ES-I3 (cell line): ENCODE measurements around the gene NKAPD1.

ENCODE experiments used
- H3K36me3 ChIP-seq: 2 replicates; pipeline ENCODE4 v1.6.1; 2013; ENCODE audit warnings: mild to moderate bottlenecking, low read length, control low read depth, moderate library complexity; ENCODE audit not compliant: insufficient read depth
- H3K4me1 ChIP-seq: 2 replicates; pipeline ENCODE4 v1.6.1; 2013; ENCODE audit warnings: mild to moderate bottlenecking, control low read depth, low read length; ENCODE audit not compliant: insufficient read depth
- H3K9ac ChIP-seq: 2 replicates; pipeline ENCODE4 v1.6.1; 2013; ENCODE audit warnings: low read depth, mild to moderate bottlenecking, low read length, moderate library complexity
- H3K9me3 ChIP-seq: 2 replicates; pipeline ENCODE4 v1.6.1; 2013; ENCODE audit warnings: mild to moderate bottlenecking, low read length, moderate library complexity; ENCODE audit not compliant: control insufficient read depth, insufficient read depth

The NKAPD1 gene

GRCh38 chr11:112106070-112106469, 32.0 kb downstream of the NKAPD1 start:
- Histone ChIP-seq H3K9ac (no peak overlapping the region), H3K9me3 (no peaks in the 10 kb centered on the region), H3K4me1 (no peaks in the 10 kb centered on the region), H3K36me3 (no peaks in the 10 kb centered on the region)

GRCh38 chr11:112113539-112114457, 39.7 kb downstream of the NKAPD1 start:
- H3K4me1 ChIP-seq: no peaks in the 10 kb centered on the region
- H3K9ac ChIP-seq: no peak overlapping the region
- no peaks in the 10 kb centered on the region for H3K9me3 ChIP-seq
- no peaks in the 10 kb centered on the region for H3K36me3 ChIP-seq

DNA sequence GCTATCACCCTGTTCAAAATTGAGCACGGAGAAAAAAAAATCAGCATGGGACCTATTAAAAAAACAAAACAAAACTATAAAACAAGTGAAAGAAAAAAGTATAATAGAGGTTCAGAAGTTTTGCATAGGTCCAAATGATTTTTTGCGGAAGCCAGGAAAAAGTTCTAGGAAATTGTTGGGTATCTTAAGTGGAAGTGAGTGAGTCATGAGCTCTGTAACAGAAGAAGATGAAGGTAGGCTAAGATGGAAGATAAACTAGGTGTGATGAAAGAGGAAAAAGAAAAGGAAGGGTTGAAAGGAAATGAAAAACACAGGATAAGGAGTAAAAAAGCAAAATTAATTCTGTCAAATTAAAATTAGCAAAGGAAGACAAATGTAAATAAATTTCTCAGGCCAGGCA, 40.4 kb downstream of the NKAPD1 start:
- Histone ChIP-seq H3K4me1 (no peaks in the 10 kb centered on the region), H3K9me3 (no peaks in the 10 kb centered on the region), H3K9ac (no peak overlapping the region), H3K36me3 (no peaks in the 10 kb centered on the region)

GRCh38 chr11:112115386-112115785, 41.3 kb downstream of the NKAPD1 start:
- Histone ChIP-seq H3K9me3 (no peaks in the 10 kb centered on the region), H3K9ac (no peak overlapping the region), H3K36me3 (no peaks in the 10 kb centered on the region), H3K4me1 (no peaks in the 10 kb centered on the region)

- H3K4me1 ChIP-seq: no peaks in the 10 kb centered on the region
- no peaks in the 10 kb centered on the region for H3K9me3 ChIP-seq
- H3K9ac ChIP-seq: no peak overlapping the region
- no peaks in the 10 kb centered on the region for H3K36me3 ChIP-seq
Measured at GRCh38 chr11:112118176-112118575, 44.1 kb downstream of the NKAPD1 start.

DNA sequence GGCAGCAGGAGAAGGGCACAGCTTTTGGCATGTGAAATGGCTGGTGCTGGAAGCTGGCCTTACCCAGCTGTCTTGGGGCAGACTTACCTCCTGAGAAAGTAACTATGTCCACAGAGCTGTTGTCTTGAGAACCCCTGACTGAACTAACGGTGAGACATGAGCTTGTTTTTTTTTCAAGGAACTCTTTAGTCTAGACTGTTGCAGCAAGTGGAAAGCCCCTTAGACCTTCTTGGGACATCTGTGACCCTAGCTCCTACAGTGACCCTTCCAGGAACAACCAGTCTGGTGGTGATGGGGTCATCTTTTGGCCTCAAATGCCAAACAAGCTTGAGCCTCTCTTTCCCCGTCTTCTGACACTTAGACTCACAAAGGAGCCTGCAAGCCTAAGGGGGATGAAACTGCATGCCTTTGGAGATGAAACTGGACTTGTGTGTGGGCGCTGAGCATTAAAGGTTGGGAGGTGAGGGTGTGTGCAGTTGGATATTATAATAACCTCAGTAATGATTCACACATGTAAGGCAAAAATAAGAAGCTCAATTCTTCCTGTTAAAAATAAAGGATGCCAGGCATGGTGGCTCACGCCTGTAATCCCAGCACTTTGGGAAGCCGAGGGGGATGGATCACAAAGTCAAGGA, 48.0 kb downstream of the NKAPD1 start:
- Histone ChIP-seq H3K9ac (no peak overlapping the region), H3K36me3 (no peaks in the 10 kb centered on the region), H3K4me1 (no peaks in the 10 kb centered on the region), H3K9me3 (no peaks in the 10 kb centered on the region)

GRCh38 chr11:112123129-112123528, 49.0 kb downstream of the NKAPD1 start:
- Histone ChIP-seq H3K36me3 (no peaks in the 10 kb centered on the region), H3K9ac (no peak overlapping the region), H3K9me3 (no peaks in the 10 kb centered on the region), H3K4me1 (no peaks in the 10 kb centered on the region)

- Histone ChIP-seq H3K4me1 (no peaks in the 10 kb centered on the region), H3K9me3 (no peaks in the 10 kb centered on the region), H3K9ac (no peak overlapping the region), H3K36me3 (no peaks in the 10 kb centered on the region)
Measured at GRCh38 chr11:112127056-112127455, 53.0 kb downstream of the NKAPD1 start.

GRCh38 chr11:112128483-112129121, 54.5 kb downstream of the NKAPD1 start:
- no peak overlapping the region for H3K9ac ChIP-seq
- H3K36me3 ChIP-seq: no peaks in the 10 kb centered on the region
- no peaks in the 10 kb centered on the region for H3K4me1 ChIP-seq
- H3K9me3 ChIP-seq: no peaks in the 10 kb centered on the region

- H3K9me3 ChIP-seq: no peaks in the 10 kb centered on the region
- H3K9ac ChIP-seq: no peak overlapping the region
- H3K4me1 ChIP-seq: no peaks in the 10 kb centered on the region
- H3K36me3 ChIP-seq: no peaks in the 10 kb centered on the region
Measured at GRCh38 chr11:112129656-112130055, 55.6 kb downstream of the NKAPD1 start.

DNA sequence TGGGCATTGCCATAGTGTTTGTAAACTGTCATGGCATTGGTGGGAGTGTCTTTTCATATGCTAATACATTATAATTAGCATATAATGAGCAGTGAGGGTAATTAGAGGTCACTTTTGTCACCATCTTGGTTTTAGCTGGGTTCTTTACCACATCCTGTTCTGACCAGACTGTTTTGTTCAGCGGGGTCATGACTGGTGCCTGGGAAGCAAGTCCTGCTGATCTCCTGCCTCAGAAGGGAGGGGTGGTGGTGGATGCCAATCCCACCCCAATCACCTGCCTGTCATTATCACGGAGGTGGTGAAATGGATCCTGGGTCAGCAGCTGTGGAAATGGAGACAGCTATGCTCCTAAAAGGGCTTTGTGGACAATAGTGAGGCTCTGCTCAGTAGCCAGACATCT, 58.6 kb downstream of the NKAPD1 start:
- no peaks in the 10 kb centered on the region for H3K9me3 ChIP-seq
- no peaks in the 10 kb centered on the region for H3K36me3 ChIP-seq
- no peaks in the 10 kb centered on the region for H3K4me1 ChIP-seq
- H3K9ac ChIP-seq: no peak overlapping the region

- Histone ChIP-seq H3K4me1 (no peaks in the 10 kb centered on the region), H3K9ac (no peak overlapping the region), H3K36me3 (no peaks in the 10 kb centered on the region), H3K9me3 (no peaks in the 10 kb centered on the region)
Measured at GRCh38 chr11:112134473-112134872, 60.4 kb downstream of the NKAPD1 start.
